ENCODE measurements around the gene SEC14L5. TPM values are rescaled to one million over a fixed set of nuclear protein-coding genes. Genes with fewer than 3 reads are reported as not detected.

The SEC14L5 gene
- total RNA-seq, 1 experiment from 2014 or later, result 1.8 TPM

GRCh38 chr16:4988647-4989046 lies 30.5 kb downstream of the SEC14L5 start:
- no peak for DNase-seq
- peaks cover 52% of the 10 kb centered on the region for H3K27me3 ChIP-seq (ENCODE audit: insufficient read depth, low read depth)
- H3K27ac ChIP-seq, result no peak overlapping the region
- H3K9me3 ChIP-seq (ENCODE audit: insufficient read depth, low read depth), result peaks cover 4% of the 10 kb centered on the region; the same call in 1 of the 2 replicates
- no peaks in the 10 kb centered on the region for H3K79me2 ChIP-seq (ENCODE audit: low read depth)
- H3K4me2 ChIP-seq, result no peak overlapping the region
- no peaks in the 10 kb centered on the region for H3K9me2 ChIP-seq (ENCODE audit: insufficient read depth)
- CTCF ChIA-PET, result interaction anchor here (0.5 kb wide), 1 partner anchor 83 kb away, joined by 3 read pairs; the partner anchor contains the start of gene ALG1
- intact Hi-C loops (cut with micrococcal nuclease; ENCODE audit: unreplicated experiment), result no loop called here
- no peak overlapping the region for H3K4me3 ChIP-seq
- TF ChIP-seq CTCF (conservative IDR thresholded peaks at IDR 0.05) (no peak), EZH2 (IDR thresholded peaks at IDR 0.05; ENCODE audit: low read depth) (no peak)
- no peaks in the 10 kb centered on the region for H4K20me1 ChIP-seq (ENCODE audit: insufficient read depth)
- no peak overlapping the region for H2AFZ ChIP-seq
- no peaks in the 10 kb centered on the region for H3K36me3 ChIP-seq (ENCODE audit: low read depth)
- BruUV-seq (replicated peaks), result no TSS peak
- H3K4me1 ChIP-seq (replicated peaks; ENCODE audit: insufficient read depth), result no peaks in the 10 kb centered on the region
- POLR2A ChIA-PET (ENCODE audit: unreplicated experiment), result no interaction called here
- H3F3A ChIP-seq (ENCODE audit: insufficient read depth, low read depth), result no peaks in the 10 kb centered on the region

GRCh38 chr16:4989391-4990006 lies 31.4 kb downstream of the SEC14L5 start:
- DNase-seq, result no peak
- ChIA-PET CTCF (interaction anchor here (0.5 to 0.6 kb wide), 2 partner anchors 82 to 361 kb away, joined by 3 to 4 read pairs; partner anchors contain the start of gene ALG1), POLR2A (ENCODE audit: unreplicated experiment) (no interaction called here)
- Histone ChIP-seq H3K9me3 (ENCODE audit: insufficient read depth, low read depth) (0 out of 2 replicates have a peak, but pooled peaks cover under 1% of the 10 kb centered on the region), H3K27me3 (ENCODE audit: insufficient read depth, low read depth) (peaks cover 58% of the 10 kb centered on the region), H3K27ac (no peak overlapping the region), H3K4me3 (no peak overlapping the region), H4K20me1 (ENCODE audit: insufficient read depth) (no peaks in the 10 kb centered on the region), H3K79me2 (ENCODE audit: low read depth) (no peaks in the 10 kb centered on the region), H3K4me1 (replicated peaks; ENCODE audit: insufficient read depth) (no peaks in the 10 kb centered on the region), H3K4me2 (no peak overlapping the region), H3K9me2 (ENCODE audit: insufficient read depth) (no peaks in the 10 kb centered on the region), H2AFZ (no peak overlapping the region), H3F3A (ENCODE audit: insufficient read depth, low read depth) (no peaks in the 10 kb centered on the region), H3K36me3 (ENCODE audit: low read depth) (no peaks in the 10 kb centered on the region)
- no TSS peak for BruUV-seq (replicated peaks)
- TF ChIP-seq CTCF (conservative IDR thresholded peaks at IDR 0.05), result no peak
- intact Hi-C loops (cut with micrococcal nuclease; ENCODE audit: unreplicated experiment), result no loop called here

GRCh38 chr16:4990415-4990814 lies 32.3 kb downstream of the SEC14L5 start:
- no peaks in the 10 kb centered on the region for H3K36me3 ChIP-seq (ENCODE audit: low read depth)
- no peak for TF ChIP-seq EZH2 (IDR thresholded peaks at IDR 0.05; ENCODE audit: low read depth)
- TF ChIP-seq CTCF (conservative IDR thresholded peaks at IDR 0.05), result no peak
- ChIA-PET POLR2A (ENCODE audit: unreplicated experiment) (no interaction called here), CTCF (no interaction called here)
- no peak overlapping the region for H3K4me3 ChIP-seq
- H3K27ac ChIP-seq, result no peak overlapping the region
- H3K4me1 ChIP-seq (replicated peaks; ENCODE audit: insufficient read depth), result no peaks in the 10 kb centered on the region
- no peaks in the 10 kb centered on the region for H3K9me3 ChIP-seq (ENCODE audit: insufficient read depth, low read depth)
- intact Hi-C loops (cut with micrococcal nuclease; ENCODE audit: unreplicated experiment), result no loop called here
- no peaks in the 10 kb centered on the region for H4K20me1 ChIP-seq (ENCODE audit: insufficient read depth)
- peaks cover 67% of the 10 kb centered on the region for H3K27me3 ChIP-seq (ENCODE audit: insufficient read depth, low read depth)
- H3K9me2 ChIP-seq (ENCODE audit: insufficient read depth), result no peaks in the 10 kb centered on the region
- BruUV-seq (replicated peaks), result no TSS peak
- H3K4me2 ChIP-seq, result no peak overlapping the region
- no peaks in the 10 kb centered on the region for H3F3A ChIP-seq (ENCODE audit: insufficient read depth, low read depth)
- H3K79me2 ChIP-seq (ENCODE audit: low read depth), result no peaks in the 10 kb centered on the region
- no peak overlapping the region for H2AFZ ChIP-seq
- no peak for DNase-seq
